ENCODE results near the gene RFX8.
"Not testable (repeated sequence)": the region's sequence is repeated elsewhere in the genome, so short reads cannot be mapped to it uniquely, and the experiment has no call there.

RFX8 gene

GRCh38 chr2:101354420-101355311, 120.2 kb downstream of the RFX8 start:
- CTCF ChIA-PET: interaction anchor here (1.7 to 8.4 kb wide), 2 partner anchors 16 to 32 kb away, joined by 4 to 102 read pairs; partner anchors contain the start of gene CREG2
- DNase-seq (ENCODE audit: low read depth, low spot score): no peak
- no peak for TF ChIP-seq CTCF (IDR thresholded peaks at IDR 0.05; ENCODE audit: insufficient read depth, low read length, missing control alignments)
- H3K4me3 ChIP-seq (ENCODE audit: low read depth, low read length): no peak overlapping the region
- POLR2A ChIA-PET: no interaction called here

GRCh38 chr2:101352631-101353030, 122.3 kb downstream of the RFX8 start:
- H3K4me3 ChIP-seq (ENCODE audit: low read depth, low read length); DNase-seq (ENCODE audit: low read depth, low spot score); POLR2A ChIA-PET: not testable (repeated sequence)
- CTCF ChIA-PET: interaction anchor here (8.4 kb wide), 1 partner anchor 14 kb away, joined by 102 read pairs; no protein-coding TSS in a partner anchor

GRCh38 chr2:101351207-101351606, 123.7 kb downstream of the RFX8 start:
- ChIA-PET POLR2A (no interaction called here), CTCF (interaction anchor here (0.9 to 8.4 kb wide), 10 partner anchors 11 to 75 kb away, joined by 3 to 102 read pairs (median 4); partner anchors contain the start of gene CREG2)
- no peak for TF ChIP-seq CTCF (IDR thresholded peaks at IDR 0.05; ENCODE audit: insufficient read depth, low read length, missing control alignments)
- H3K4me3 ChIP-seq (ENCODE audit: low read depth, low read length): no peak overlapping the region
- DNase-seq (ENCODE audit: low read depth, low spot score): no peak

GRCh38 chr2:101349893-101350662, 124.8 kb downstream of the RFX8 start:
- DNase-seq (ENCODE audit: low read depth, low spot score): no peak
- no peak overlapping the region for H3K4me3 ChIP-seq (ENCODE audit: low read depth, low read length)
- ChIA-PET POLR2A (interaction anchor here (0.6 kb wide), 1 partner anchor 57 kb away, joined by 3 read pairs; no protein-coding TSS in a partner anchor), CTCF (interaction anchor here (0.5 to 8.4 kb wide), 18 partner anchors 8 to 482 kb away, joined by 3 to 102 read pairs (median 4); partner anchors contain the start of gene CREG2)
- peak; percentile 42 for TF ChIP-seq CTCF (IDR thresholded peaks at IDR 0.05; ENCODE audit: insufficient read depth, low read length, missing control alignments)

- H3K4me3 ChIP-seq (ENCODE audit: low read depth, low read length): no peak overlapping the region
- ChIA-PET CTCF (interaction anchor here (0.7 to 8.4 kb wide), 6 partner anchors 9 to 71 kb away, joined by 3 to 102 read pairs (median 6); partner anchors contain the start of gene CREG2), POLR2A (no interaction called here)
- TF ChIP-seq CTCF (IDR thresholded peaks at IDR 0.05; ENCODE audit: insufficient read depth, low read length, missing control alignments): no peak
- DNase-seq (ENCODE audit: low read depth, low spot score): no peak
These were observed 126.0 kb downstream of the RFX8 start for GRCh38 chr2:101348883-101349282.
